Right atrium auricular region (tissue), 2 donors: Measurements from ENCODE around the gene PCYOX1L. TPM values are rescaled to one million over a fixed set of nuclear protein-coding genes. Genes with fewer than 3 reads are reported as not detected.
A peak's percentile ranks its signal among the peaks of the same experiment; 100 is the strongest.
"Not testable (repeated sequence)": the region's sequence is repeated elsewhere in the genome, so short reads cannot be mapped to it uniquely, and the experiment has no call there.

Experiments
- DNase-seq: peaks from one replicate; pipeline ENCODE4 v3.0.0-alpha.2; 2019; ENCODE audit warnings: low spot score
- H3K27ac ChIP-seq, 2 donors: fragments of 200-600 bp; sonication (generic); 1 replicate in 1 of 2; 2 replicates in 1 of 2; pipeline ENCODE4 v1.5.1; 2016 to 2019
- H3K27me3 ChIP-seq, 2 donors: fragments of 200-600 bp; sonication (generic); one replicate each; pipeline versions ENCODE4 v1.5.1 to v1.6.0; 2017 to 2019
- H3K36me3 ChIP-seq: fragments of 200-600 bp; sonication (generic); one replicate; pipeline ENCODE4 v1.5.1; 2016
- H3K4me1 ChIP-seq, 2 donors: fragments of 200-600 bp; sonication (generic); one replicate each; pipeline versions ENCODE4 v1.5.1 to v1.6.0; 2017 to 2019
- H3K4me3 ChIP-seq, 2 donors: fragments of 200-600 bp; sonication (generic); 1 replicate in 1 of 2; 2 replicates in 1 of 2; pipeline ENCODE4 v1.5.1; 2017 to 2019; ENCODE audit warnings: mild to moderate bottlenecking in 1 of 2, moderate library complexity in 1 of 2
- H3K9me3 ChIP-seq, 2 donors: fragments of 200-600 bp; sonication (generic); one replicate each; pipeline ENCODE4 v1.5.1; 2019
- total RNA-seq, 2 donors: library from RNA; depleted of rRNA; stranded (reverse); fragments of >200 nt; gene quantifications; one replicate each; pipeline ENCODE4 v1.1.0, GENCODE V29; 2016
- TF ChIP-seq, protein P1 (sequence below), 2 donors: fragments of 200-600 bp; sonication (generic); IDR thresholded peaks; one replicate each; pipeline ENCODE4 v1.5.1; 2019; ENCODE audit warnings: antibody characterized with exemption in 2 of 2

Gene PCYOX1L
- total RNA-seq, 2 donors from 2014 or later: 4.0 to 5.6 TPM

DNA sequence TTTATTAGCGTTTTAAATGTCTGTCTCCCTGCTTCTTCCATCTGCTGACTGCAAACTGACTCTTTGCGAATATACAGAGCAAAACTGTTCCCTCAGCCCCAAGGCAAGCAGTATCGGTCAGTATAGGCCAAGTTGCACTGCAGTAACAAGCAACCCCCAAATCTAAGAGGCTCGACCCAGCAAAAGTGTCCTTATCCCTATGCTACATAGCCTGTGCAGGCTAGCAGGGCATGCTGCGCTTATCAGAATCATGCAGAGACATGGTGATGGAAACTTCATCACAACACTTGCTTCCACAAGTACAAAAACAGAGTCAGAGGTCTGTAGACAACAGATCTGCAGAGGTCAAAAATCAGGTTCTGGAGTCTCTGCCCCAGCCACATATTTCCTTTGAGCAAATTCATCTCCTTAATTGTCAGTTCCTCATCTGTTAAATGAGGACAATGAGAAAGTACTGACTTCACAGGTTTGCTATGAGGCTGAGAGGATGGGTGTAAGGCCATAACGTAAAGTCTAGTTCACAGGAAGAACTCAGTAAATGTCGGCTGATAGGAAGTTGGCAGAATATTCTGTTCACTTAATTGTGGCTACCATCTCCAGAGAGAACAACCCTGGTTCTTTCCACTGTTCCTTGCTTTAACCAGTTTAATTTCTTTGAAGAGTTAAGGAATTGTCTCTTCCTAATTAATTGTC, 30.8 kb downstream of the PCYOX1L start:
- no peak for DNase-seq
- no peaks in the 10 kb centered on the region for H3K9me3 ChIP-seq
- H3K36me3 ChIP-seq: no peaks in the 10 kb centered on the region
- TF ChIP-seq, protein P1, sequence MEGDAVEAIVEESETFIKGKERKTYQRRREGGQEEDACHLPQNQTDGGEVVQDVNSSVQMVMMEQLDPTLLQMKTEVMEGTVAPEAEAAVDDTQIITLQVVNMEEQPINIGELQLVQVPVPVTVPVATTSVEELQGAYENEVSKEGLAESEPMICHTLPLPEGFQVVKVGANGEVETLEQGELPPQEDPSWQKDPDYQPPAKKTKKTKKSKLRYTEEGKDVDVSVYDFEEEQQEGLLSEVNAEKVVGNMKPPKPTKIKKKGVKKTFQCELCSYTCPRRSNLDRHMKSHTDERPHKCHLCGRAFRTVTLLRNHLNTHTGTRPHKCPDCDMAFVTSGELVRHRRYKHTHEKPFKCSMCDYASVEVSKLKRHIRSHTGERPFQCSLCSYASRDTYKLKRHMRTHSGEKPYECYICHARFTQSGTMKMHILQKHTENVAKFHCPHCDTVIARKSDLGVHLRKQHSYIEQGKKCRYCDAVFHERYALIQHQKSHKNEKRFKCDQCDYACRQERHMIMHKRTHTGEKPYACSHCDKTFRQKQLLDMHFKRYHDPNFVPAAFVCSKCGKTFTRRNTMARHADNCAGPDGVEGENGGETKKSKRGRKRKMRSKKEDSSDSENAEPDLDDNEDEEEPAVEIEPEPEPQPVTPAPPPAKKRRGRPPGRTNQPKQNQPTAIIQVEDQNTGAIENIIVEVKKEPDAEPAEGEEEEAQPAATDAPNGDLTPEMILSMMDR (IDR thresholded peaks at IDR 0.05): no peak
- H3K27me3 ChIP-seq: no peaks in the 10 kb centered on the region
- H3K27ac ChIP-seq: peak overlapping the region; percentile 89 to 93
- peaks cover 0 to 69% of the 10 kb centered on the region in 2 donors for H3K4me1 ChIP-seq
- H3K4me3 ChIP-seq: no peak overlapping the region

DNA sequence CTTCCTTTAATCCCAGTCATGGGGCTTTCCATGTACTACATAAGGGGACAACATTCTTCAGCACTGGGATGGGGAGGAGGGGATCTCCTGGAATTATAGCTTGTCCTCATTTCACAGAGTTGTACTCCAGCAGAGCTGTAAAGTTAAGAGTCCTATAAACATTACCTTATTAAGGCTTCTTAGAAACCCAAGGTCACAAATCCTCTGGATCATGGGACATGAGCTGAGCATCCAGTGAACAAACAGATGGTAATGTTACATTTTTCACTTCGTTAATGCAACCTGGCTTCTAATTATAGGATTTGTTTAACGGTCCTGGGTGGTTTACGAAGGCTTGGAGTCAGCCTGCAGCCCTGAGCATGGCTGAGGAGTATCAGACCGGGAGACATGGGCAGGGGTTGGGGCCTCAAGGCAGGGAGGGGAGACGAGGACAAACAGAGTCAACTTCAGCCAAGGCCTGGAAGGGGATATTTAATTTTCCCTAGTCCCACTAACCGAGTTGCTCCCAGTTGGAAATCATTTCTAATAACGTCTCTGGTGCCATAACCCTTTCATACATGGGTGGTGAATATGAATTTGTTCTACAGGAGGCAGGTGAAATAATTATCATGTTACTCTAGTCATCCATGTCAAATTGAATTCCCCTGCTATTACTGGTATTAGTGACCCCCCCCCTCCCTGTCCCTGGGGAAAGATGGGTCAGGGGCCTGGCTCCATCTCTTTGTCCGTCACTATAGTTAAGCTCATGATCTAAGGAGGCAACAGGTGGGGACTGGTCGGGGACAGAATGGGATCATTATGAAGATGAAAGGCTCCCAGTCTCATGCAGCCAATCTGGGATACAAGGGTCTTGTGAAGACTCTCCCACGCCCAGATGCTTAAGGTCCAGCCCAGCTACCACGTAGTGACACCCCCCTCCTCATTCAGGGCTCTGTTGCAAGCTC, 32.0 kb downstream of the PCYOX1L start:
- TF ChIP-seq, protein P1 (IDR thresholded peaks at IDR 0.05): no peak
- no peaks in the 10 kb centered on the region for H3K9me3 ChIP-seq
- H3K27me3 ChIP-seq: no peaks in the 10 kb centered on the region
- H3K4me1 ChIP-seq: peaks cover 0 to 57% of the 10 kb centered on the region in 2 donors
- H3K27ac ChIP-seq: peak overlapping the region; percentile 89 to 93
- no peak for DNase-seq
- H3K4me3 ChIP-seq: no peak overlapping the region
- no peaks in the 10 kb centered on the region for H3K36me3 ChIP-seq

DNA sequence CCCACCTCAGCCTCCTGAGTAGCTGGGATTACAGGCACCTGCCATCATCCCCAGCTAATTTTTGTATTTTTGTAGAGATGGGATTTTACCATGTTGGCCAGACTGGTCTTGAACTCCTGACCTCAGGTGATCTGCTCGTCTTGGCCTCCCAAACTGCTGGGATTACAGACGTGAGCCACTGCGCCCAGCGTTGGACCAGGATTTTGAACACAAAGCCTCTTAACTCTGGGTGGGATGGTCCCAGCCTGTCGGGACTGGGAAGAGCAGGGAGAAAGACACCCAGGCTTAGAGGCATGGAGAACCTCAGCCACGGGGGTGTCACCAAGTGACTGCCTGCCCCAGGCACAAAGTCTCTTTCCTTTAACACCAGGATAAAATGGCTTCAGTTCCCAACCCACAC, 33.2 kb downstream of the PCYOX1L start:
- peak overlapping the region; percentile 57 to 93 for H3K27ac ChIP-seq
- H3K4me1 ChIP-seq: peaks cover 0 to 44% of the 10 kb centered on the region in 2 donors
- not testable (repeated sequence) for DNase-seq, H3K9me3 ChIP-seq, H3K27me3 ChIP-seq, H3K4me3 ChIP-seq, H3K36me3 ChIP-seq

DNA sequence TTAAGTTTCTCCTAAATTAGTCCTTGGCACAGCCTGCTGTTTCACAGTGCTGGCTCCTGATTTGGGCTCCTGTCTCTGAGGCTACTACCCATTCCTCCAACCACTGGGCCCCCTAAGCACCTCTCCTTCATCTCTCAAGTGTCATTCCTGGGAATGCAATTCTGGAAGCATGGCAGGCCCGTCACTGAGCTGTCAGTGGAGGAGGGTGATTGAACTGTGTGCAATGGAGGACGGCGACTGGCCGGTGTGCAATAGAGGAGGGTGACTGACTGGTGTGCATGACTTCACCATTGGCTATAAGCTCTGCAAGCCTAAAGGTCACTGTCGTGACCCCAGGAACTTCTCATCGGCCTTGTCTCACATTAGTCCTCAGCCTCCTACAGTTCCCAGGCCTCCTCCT, 33.7 kb downstream of the PCYOX1L start:
- Histone ChIP-seq H3K9me3 (no peaks in the 10 kb centered on the region), H3K27me3 (no peaks in the 10 kb centered on the region), H3K27ac (peak overlapping the region; percentile 57 to 93), H3K36me3 (no peaks in the 10 kb centered on the region), H3K4me3 (no peak overlapping the region), H3K4me1 (peaks cover 0 to 40% of the 10 kb centered on the region in 2 donors)
- TF ChIP-seq, protein P1 (IDR thresholded peaks at IDR 0.05): no peak
- no peak for DNase-seq

DNA sequence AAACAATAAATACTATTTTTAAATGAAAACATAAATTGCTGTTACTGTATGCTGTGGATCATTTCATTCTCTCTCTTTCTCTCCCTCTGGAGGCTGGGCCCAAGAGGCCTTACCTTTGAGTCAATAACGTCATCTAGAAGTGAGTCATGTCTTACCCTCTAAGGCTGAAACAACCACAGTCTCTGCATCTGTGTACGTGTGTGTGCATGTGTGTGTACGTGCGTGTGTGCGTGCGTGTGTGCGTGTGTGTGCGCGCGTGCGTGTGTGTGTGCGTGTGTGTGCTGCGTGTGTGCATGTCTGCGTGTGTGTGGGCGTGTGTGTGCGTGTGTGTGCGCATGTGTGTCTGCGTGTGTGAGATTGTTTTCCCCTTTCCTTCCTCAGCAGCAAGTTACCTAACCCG, 34.9 kb downstream of the PCYOX1L start:
- Histone ChIP-seq H3K4me3 (no peak overlapping the region), H3K4me1 (peaks cover 0 to 28% of the 10 kb centered on the region in 2 donors), H3K9me3 (no peaks in the 10 kb centered on the region), H3K27me3 (no peaks in the 10 kb centered on the region), H3K36me3 (no peaks in the 10 kb centered on the region), H3K27ac (no peak overlapping the region)
- no peak for DNase-seq
- TF ChIP-seq, protein P1 (IDR thresholded peaks at IDR 0.05): no peak

DNA sequence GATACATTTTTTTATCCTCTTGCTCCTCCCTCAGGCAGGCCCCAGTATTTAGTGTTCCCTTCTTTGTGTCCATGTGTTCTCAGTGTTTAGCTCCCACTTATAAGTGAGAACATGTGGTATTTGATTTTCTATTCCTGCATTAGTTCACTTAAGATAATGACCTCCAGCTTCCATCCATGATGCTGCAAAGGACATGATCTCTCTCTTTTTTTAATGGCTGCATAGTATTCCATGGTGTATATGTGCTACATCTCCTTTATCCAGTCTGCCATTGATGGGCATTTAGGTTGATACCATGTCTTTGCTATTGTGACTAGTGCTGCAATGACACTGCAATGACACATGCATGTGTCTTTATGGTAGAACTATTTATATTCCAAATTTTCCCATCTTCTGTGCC, 37.1 kb downstream of the PCYOX1L start:
- H3K36me3 ChIP-seq, H3K4me1 ChIP-seq, H3K9me3 ChIP-seq, H3K27me3 ChIP-seq, H3K4me3 ChIP-seq, H3K27ac ChIP-seq, DNase-seq: not testable (repeated sequence)
